GM19455 (cell line): ENCODE results near the gene KCNMB1.
A peak's percentile ranks its signal among the peaks of the same experiment; 100 is the strongest.

Experiments used
- ATAC-seq: cut with Tn5 transposase; IDR thresholded peaks from one replicate; pipeline ENCODE4 v1.9.1; 2021; ENCODE audit not compliant: unreplicated experiment

KCNMB1 gene

GRCh38 chr5:170345971-170346370 lies 43.2 kb downstream of the KCNMB1 start:
- ATAC-seq: no peak

- no peak for ATAC-seq
Observed at GRCh38 chr5:170343177-170343576, 46.0 kb downstream of the KCNMB1 start.

- no peak for ATAC-seq
Observed at GRCh38 chr5:170342153-170342725, 46.9 kb downstream of the KCNMB1 start.

- ATAC-seq: no peak
Observed at GRCh38 chr5:170341545-170341944, 47.6 kb downstream of the KCNMB1 start.

- ATAC-seq: no peak
Observed at GRCh38 chr5:170339780-170340167, 49.4 kb downstream of the KCNMB1 start.

- ATAC-seq: peak; percentile 92
Observed at GRCh38 chr5:170338933-170339779, 50.0 kb downstream of the KCNMB1 start.

- no peak for ATAC-seq
Observed at GRCh38 chr5:170338291-170338690, 50.9 kb downstream of the KCNMB1 start.

- no peak for ATAC-seq
Observed at GRCh38 chr5:170337045-170337733, 52.0 kb downstream of the KCNMB1 start.

GRCh38 chr5:170336065-170336464 lies 53.1 kb downstream of the KCNMB1 start:
- ATAC-seq: no peak

- ATAC-seq: no peak
Observed at GRCh38 chr5:170334626-170335025, 54.5 kb downstream of the KCNMB1 start.

- ATAC-seq: no peak
Observed at GRCh38 chr5:170333161-170333910, 55.8 kb downstream of the KCNMB1 start.

- no peak for ATAC-seq
Observed at GRCh38 chr5:170332058-170332457, 57.1 kb downstream of the KCNMB1 start.

GRCh38 chr5:170330568-170331054 lies 58.6 kb downstream of the KCNMB1 start:
- ATAC-seq: no peak

- no peak for ATAC-seq
Observed at GRCh38 chr5:170329524-170329923, 59.6 kb downstream of the KCNMB1 start.

- ATAC-seq: no peak
Observed at GRCh38 chr5:170327829-170328228, 61.3 kb downstream of the KCNMB1 start.

GRCh38 chr5:170327168-170327567 lies 62.0 kb downstream of the KCNMB1 start:
- no peak for ATAC-seq
